Activated naive CD8-positive, alpha-beta T cell (primary cell): ENCODE measurements around the gene YWHAG.
"Not testable (repeated sequence)": the region's sequence is repeated elsewhere in the genome, so short reads cannot be mapped to it uniquely, and the experiment has no call there.

Source experiments
- H3K27ac Mint-ChIP-seq: one replicate; pipeline ENCODE4 v1.8.0; 2021; ENCODE audit warnings: mixed read lengths
- H3K27me3 Mint-ChIP-seq: one replicate; pipeline ENCODE4 v1.8.0; 2021; ENCODE audit warnings: mixed read lengths
- H3K36me3 Mint-ChIP-seq: one replicate; pipeline ENCODE4 v1.8.0; 2021; ENCODE audit warnings: mixed read lengths
- H3K4me1 Mint-ChIP-seq: one replicate; pipeline ENCODE4 v1.8.0; 2021; ENCODE audit warnings: low read depth, mixed read lengths
- H3K4me3 Mint-ChIP-seq: one replicate; pipeline ENCODE4 v1.8.0; 2021; ENCODE audit warnings: mild to moderate bottlenecking, mixed read lengths
- H3K9me3 Mint-ChIP-seq: one replicate; pipeline ENCODE4 v1.8.0; 2021; ENCODE audit warnings: low read depth, mixed read lengths

The YWHAG gene

DNA sequence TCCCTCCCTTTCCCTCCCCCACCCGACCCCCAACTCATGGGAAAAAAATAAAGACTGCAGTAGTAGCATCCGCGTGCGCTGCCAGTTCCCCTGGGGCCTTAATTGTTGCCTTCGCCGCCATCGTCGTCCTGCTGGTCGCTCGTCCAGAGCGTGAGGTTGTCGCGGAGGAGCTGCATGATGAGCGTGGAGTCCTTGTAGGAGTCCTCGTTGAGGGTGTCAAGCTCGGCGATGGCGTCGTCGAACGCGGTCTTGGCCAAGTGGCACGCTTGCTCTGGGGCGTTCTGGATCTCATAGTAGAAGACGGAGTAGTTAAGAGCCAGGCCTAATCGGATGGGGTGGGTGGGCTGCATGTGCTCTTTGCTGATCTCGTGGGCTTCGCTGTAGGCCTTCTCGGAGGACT lies 29.3 kb downstream of the YWHAG start:
- H3K4me1 Mint-ChIP-seq = peaks cover 39% of the 10 kb centered on the region
- no peak overlapping the region for H3K27ac Mint-ChIP-seq
- no peaks in the 10 kb centered on the region for H3K27me3 Mint-ChIP-seq
- no peak overlapping the region for H3K4me3 Mint-ChIP-seq
- peaks cover 10% of the 10 kb centered on the region for H3K36me3 Mint-ChIP-seq
- no peaks in the 10 kb centered on the region for H3K9me3 Mint-ChIP-seq

DNA sequence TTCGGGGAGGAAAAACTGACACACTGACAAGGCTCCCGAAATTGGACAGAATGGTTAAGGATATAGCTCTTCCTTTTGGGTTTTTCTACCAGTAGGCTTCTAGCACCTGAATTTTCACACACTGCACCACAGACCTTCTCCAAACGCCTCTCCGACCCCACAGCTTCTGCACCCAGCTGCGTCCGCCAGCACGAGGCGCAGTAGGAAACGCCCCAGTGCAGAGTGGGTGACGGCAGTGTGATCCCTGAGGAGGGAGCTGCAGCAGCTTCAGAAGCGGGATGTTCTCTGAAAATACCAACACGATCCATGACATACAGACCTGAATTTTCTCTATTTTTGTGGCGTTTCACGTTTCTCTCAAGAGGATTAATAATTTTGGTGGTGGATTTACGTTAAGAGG lies 30.4 kb downstream of the YWHAG start:
- peaks cover 10% of the 10 kb centered on the region for H3K36me3 Mint-ChIP-seq
- H3K27me3 Mint-ChIP-seq = no peaks in the 10 kb centered on the region
- H3K4me3 Mint-ChIP-seq = no peak overlapping the region
- H3K4me1 Mint-ChIP-seq = peaks cover 34% of the 10 kb centered on the region
- H3K27ac Mint-ChIP-seq = no peak overlapping the region
- H3K9me3 Mint-ChIP-seq = no peaks in the 10 kb centered on the region

DNA sequence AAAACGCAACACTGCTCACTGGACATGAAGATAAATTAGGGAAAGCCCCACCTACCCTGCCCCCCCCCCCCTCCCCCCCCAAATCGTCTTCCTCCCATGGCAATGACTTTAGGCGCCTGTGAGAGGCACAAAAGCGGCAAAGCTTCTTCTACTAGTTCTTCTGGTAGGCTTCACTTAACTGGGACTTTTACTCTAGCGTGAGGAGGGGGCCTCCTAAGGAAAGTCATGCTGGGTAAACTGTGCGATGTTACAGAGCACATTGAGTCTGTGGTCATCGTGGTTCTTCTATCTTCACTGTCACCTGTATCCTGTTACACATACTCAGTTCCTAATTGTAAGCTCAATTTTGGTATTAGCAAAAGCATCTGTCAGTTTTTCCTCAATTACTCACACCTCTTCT lies 31.2 kb downstream of the YWHAG start:
- peaks cover 10% of the 10 kb centered on the region for H3K36me3 Mint-ChIP-seq
- peak overlapping the region; percentile 80 for H3K27ac Mint-ChIP-seq
- no peaks in the 10 kb centered on the region for H3K9me3 Mint-ChIP-seq
- no peak overlapping the region for H3K4me3 Mint-ChIP-seq
- H3K27me3 Mint-ChIP-seq = no peaks in the 10 kb centered on the region
- peaks cover 31% of the 10 kb centered on the region for H3K4me1 Mint-ChIP-seq

DNA sequence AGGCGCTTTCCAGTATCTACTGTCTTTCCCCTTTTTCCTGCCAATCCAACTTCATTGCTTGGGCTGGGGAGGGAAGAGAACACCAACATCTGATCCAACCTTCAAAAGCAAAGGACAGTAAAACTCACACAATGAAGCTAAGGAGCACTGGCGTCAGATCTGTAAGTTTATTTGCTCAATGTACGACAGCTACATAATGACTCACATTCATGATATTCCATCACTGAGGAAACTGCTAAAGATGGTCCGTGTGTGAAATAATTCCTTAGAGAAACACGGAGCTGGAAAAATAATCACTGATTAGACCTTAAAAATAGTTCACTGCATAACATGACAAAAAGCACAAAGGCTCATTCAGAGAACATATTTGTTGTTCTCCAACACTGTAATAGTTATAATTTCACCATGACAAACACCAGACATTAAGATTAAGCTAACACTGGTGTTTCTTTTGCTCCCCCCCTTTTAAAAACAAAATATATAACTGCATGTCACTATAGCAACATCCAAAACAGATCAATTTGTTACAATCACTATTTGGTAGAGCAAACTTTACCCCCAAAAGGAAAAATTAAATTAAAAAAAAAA lies 32.1 kb downstream of the YWHAG start:
- peaks cover 10% of the 10 kb centered on the region for H3K36me3 Mint-ChIP-seq

DNA sequence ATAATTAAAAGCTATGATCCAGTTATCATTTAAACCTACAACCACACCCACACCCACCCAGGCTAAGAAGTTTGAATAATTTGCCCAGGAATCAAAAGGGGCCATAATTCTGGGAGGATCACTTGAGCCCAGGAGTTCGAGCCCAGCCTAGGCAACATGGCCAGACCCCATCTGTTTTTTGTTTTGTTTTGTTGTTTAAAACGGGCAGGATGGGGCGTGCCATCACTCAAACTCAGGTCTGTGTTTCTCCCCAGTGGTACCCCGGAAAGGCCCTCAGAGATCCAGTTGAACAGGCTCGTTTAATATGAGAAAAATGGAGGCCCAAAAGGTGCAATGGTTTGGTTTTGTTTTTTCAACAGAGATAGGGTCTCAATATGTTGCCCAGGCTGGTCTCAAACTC lies 33.0 kb downstream of the YWHAG start:
- no peak overlapping the region for H3K27ac Mint-ChIP-seq
- H3K27me3 Mint-ChIP-seq = no peaks in the 10 kb centered on the region
- H3K36me3 Mint-ChIP-seq = peaks cover 10% of the 10 kb centered on the region
- H3K4me3 Mint-ChIP-seq = no peak overlapping the region
- H3K4me1 Mint-ChIP-seq = peaks cover 22% of the 10 kb centered on the region
- no peaks in the 10 kb centered on the region for H3K9me3 Mint-ChIP-seq

More for the DNA sequence above, 32.1 kb downstream of the YWHAG start:
- Mint-ChIP-seq H3K27ac (peak overlapping the region; percentile 10), H3K4me3 (no peak overlapping the region), H3K27me3 (no peaks in the 10 kb centered on the region), H3K4me1 (peaks cover 25% of the 10 kb centered on the region), H3K9me3 (no peaks in the 10 kb centered on the region)

DNA sequence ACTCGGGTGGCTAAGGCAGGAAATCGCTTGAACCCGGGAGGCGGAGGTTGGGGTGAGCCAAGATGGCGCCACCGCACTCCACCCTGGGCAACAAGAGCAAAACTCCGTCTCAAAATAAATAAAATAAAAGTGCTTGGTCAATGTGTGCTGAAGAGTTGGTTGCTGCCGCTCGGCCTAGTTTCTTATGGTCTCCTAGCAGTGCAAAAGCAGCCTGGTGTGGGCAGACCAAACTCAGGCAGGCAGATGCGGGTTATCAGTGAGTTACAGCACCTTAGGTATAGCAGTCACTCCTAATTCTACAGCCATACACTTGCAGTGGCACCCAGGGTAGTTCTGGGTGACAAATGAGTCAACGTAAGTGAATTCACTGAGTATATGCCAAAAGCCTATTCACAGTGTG lies 33.7 kb downstream of the YWHAG start:
- no peak overlapping the region for H3K4me3 Mint-ChIP-seq
- peaks cover 22% of the 10 kb centered on the region for H3K4me1 Mint-ChIP-seq
- H3K9me3 Mint-ChIP-seq = no peaks in the 10 kb centered on the region
- H3K27me3 Mint-ChIP-seq = no peaks in the 10 kb centered on the region
- peaks cover 10% of the 10 kb centered on the region for H3K36me3 Mint-ChIP-seq
- no peak overlapping the region for H3K27ac Mint-ChIP-seq

DNA sequence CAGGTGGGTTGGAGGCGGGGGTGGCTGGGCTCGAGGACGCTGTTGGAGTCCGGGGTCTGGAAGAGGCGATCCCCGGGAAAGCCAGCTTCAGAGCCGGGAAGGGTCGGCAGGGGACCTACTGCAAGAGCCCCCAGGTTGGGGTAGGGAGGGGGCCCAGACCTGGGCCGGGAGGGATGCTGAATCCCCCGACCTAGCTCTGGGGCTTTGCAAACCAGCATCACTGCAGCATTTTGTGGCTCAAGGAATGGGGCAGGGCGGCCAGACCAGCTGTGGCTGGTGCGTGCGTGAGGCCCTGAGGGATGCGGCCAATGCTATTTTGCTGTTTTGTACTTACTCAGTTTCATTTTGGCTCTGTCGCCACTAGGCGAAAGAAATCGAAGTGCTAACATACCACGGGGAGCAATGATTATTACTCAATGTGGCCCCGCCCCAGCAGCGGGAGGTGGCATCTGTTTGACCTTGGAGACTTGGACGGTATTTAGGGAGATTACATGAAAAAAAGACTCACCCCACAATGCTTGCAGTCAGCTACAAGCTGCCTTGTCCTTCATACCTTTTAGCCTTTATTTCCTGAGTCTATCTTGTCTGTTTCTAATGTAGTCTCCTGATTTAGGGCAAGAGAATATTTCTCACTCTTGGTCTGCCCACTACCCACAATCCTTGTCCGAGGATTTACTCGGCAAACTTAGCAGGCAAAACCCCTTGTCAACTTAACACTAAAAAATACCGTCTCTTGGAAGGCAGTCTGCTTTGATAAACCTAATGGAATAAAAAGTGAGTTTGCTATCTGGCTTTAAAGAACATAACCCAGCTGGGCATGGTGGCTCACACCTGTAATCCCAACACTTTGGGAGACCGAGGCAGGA lies 40.1 kb downstream of the YWHAG start:
- Mint-ChIP-seq H3K4me3 (peak overlapping the region; percentile 90), H3K36me3 (no peaks in the 10 kb centered on the region), H3K9me3 (no peaks in the 10 kb centered on the region), H3K27me3 (no peaks in the 10 kb centered on the region), H3K27ac (peak overlapping the region; percentile 81), H3K4me1 (peaks cover 20% of the 10 kb centered on the region)

DNA sequence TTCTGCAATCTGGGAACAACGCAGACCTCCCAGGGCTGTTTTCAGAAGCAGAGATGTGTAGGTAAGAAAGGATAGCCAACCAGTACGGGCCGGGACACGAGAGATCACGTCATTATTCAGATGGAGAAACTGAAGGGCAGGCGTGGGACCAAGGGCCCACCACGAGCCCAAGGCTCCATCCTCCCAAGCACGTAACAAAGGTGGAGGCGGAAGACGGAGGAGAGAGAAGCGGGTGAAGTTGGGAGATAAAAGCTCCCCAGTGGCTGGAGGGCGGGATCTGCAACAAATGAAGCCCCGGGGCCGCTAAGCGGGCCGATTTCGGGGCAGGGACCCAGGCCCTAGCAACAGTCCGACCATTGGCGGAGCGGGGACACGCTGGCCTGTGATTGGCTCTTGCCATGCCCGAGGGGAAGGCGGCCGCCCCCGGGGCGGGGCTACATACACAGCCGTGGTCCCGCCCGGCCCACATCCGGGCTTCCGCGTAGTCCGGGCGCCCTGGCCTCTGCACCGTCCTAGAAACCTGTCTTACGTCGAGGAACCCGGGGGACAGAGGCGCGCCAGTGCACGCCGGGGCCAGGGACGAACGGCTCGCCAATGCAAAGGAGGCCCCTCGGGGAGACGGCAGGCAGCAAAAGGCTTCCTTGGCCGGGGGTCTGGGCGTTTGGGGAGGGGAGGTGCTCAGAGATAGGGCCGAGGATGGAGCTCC lies 40.9 kb downstream of the YWHAG start:
- H3K36me3 Mint-ChIP-seq = no peaks in the 10 kb centered on the region
- no peaks in the 10 kb centered on the region for H3K27me3 Mint-ChIP-seq
- H3K9me3 Mint-ChIP-seq = no peaks in the 10 kb centered on the region
- peak overlapping the region; percentile 90 for H3K4me3 Mint-ChIP-seq
- H3K27ac Mint-ChIP-seq = peak overlapping the region; percentile 92
- H3K4me1 Mint-ChIP-seq = peaks cover 20% of the 10 kb centered on the region

DNA sequence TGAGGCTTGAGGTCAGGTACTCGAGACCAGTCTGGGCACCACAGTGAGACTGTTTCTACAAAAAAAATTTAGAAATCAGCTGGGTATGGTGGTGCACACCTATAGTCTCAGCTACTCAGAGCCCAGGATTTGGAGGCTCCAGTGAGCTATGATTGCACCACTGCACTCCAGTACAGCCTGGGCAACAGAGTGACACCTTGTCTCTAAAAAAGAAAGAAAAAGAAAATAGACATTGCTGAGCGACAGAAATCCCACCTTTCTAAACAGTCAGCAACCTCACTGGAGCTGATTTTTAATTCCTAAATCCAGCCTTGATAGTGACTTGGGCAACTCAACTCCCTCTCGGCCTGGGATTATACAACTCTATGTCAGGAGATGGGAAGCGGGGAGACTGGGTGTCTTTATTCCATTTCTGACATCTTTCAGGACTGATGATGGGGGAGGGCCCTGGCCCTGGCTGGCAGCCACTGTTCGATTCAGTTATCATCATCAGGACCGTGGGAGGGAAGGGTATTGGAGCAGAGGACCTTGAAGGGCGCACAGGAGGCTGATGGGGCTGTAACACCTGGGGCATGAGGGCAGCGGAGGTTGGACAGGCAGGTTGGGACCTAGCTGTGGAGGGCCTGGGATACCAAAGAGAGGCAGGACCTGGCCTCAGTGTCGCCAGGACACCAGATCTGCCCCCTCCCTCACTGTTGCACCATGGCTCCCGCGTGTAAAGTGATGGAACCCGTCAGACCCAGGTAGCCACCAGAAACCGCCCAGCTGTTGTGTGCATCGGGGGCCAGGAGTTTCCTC lies 41.6 kb downstream of the YWHAG start:
- Mint-ChIP-seq H3K4me1 (peaks cover 20% of the 10 kb centered on the region), H3K9me3 (no peaks in the 10 kb centered on the region), H3K36me3 (no peaks in the 10 kb centered on the region), H3K4me3 (peak overlapping the region; percentile 90), H3K27me3 (no peaks in the 10 kb centered on the region), H3K27ac (peak overlapping the region; percentile 92)

DNA sequence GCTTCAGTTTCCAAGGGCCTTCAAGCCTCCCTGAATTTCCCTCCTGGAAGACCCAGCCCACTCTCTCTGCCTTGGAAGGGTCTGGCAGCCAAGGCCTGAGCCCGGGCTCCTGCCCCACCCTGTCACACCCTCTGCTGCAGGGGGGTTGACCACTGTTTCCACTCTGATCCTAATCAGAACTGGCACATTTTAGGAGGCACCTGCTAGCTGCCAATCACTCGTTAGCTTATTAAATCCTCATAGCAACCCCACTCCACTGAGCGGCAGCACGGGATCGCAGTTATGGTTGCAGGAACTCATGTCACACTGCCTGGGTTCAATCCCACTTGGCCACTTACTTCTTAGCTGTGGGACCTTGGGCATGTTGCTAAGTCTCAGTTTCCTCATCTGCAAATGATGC lies 43.4 kb downstream of the YWHAG start:
- H3K9me3 Mint-ChIP-seq = no peaks in the 10 kb centered on the region
- no peaks in the 10 kb centered on the region for H3K27me3 Mint-ChIP-seq
- H3K36me3 Mint-ChIP-seq = no peaks in the 10 kb centered on the region
- H3K27ac Mint-ChIP-seq = no peak overlapping the region
- H3K4me1 Mint-ChIP-seq = peaks cover 20% of the 10 kb centered on the region
- no peak overlapping the region for H3K4me3 Mint-ChIP-seq

DNA sequence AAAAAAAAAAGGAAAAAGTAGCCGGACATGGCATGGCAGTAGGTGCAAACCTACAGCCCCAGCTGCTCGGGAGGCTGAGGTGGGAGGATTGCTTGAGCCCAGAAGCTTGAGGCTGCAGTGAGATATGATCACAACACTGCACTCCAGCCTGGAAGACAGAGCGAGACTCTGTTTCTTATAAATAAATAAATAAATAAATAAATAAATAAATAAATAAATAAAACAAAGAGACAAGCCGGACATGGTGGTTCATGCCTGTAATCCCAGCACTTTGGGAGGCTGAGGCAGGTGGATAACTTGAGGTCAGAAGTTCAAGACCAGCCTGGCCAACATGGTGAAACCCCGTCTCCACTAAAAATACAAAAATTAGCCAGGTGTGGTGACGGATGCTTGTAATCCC lies 44.1 kb downstream of the YWHAG start:
- not testable (repeated sequence) for H3K27ac Mint-ChIP-seq, H3K9me3 Mint-ChIP-seq, H3K27me3 Mint-ChIP-seq, H3K4me3 Mint-ChIP-seq, H3K36me3 Mint-ChIP-seq
- H3K4me1 Mint-ChIP-seq = peaks cover 20% of the 10 kb centered on the region

DNA sequence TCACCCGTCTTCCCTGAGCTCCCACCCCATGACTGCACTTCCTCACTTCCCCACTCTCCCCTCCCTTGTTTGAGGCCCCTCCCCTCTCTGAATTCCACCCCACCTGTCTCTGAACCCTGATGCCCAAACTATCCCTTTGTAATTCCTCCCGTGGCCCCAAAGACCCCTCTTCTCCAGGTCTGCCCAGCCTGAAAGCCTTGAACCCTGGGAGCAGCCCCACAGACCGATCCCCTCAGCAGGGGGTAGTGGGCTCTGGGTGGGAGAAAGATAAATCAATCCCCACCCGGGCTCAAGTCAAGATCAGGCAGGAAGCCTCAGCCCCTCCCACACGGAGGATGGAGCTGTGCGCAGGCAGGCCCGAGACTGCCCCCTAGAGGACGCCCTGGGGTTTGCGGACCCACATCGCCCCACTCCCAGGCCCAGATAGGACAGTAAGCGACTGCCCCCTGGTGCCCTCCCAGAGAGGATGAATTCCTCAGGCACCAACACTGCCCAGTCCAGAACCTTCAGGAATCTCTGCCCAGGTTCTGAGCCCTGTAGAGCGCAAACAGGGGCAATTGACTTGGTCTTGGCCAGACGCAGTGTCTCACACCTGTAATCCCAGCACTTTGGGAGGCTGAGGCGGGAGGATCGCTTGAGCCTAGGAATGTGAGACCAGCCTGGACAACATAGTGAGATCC lies 44.6 kb downstream of the YWHAG start:
- Mint-ChIP-seq H3K27ac (no peak overlapping the region), H3K27me3 (no peaks in the 10 kb centered on the region), H3K9me3 (no peaks in the 10 kb centered on the region), H3K4me1 (peaks cover 16% of the 10 kb centered on the region), H3K36me3 (no peaks in the 10 kb centered on the region), H3K4me3 (no peak overlapping the region)

DNA sequence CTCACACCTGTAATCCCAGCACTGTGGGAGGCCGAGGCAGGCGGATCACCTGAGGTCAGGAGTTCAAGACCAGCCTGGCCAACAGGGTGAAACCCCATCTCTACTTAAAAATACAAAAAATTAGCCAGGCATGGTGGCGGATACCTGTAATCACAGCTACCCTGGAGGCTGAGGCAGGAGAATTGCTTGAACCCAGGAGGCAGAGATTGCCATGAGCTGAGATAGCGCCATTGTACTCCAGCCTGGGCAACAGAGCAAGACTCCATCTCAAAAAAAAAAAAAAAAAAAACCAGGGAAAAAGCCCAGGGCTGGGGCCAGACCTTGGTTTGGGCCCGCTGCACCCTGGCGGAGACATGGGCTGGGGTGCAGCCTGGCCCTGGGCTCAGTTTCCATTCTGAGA lies 47.0 kb downstream of the YWHAG start:
- not testable (repeated sequence) for H3K4me1 Mint-ChIP-seq, H3K9me3 Mint-ChIP-seq, H3K27me3 Mint-ChIP-seq, H3K27ac Mint-ChIP-seq, H3K36me3 Mint-ChIP-seq, H3K4me3 Mint-ChIP-seq
